IMR-90 (cell line): Measurements from ENCODE around the gene ALDOC. TPM values are rescaled to one million over a fixed set of nuclear protein-coding genes. Genes with fewer than 3 reads are reported as not detected.

ENCODE experiments used
- ATAC-seq: fragments of 200-7000 bp; cut with Tn5 transposase; 2 replicates; pipeline ENCODE4 v1.9.1; 2020; ENCODE audit warnings: low read depth, mild to moderate bottlenecking, moderate library complexity
- BruUV-seq: library from RNA; stranded (reverse); fragments of 400-500 nt; replicated peaks from 2 replicates; lab custom pipeline; 2021; lab: Mats Ljungman, UMichigan
- CTCF ChIA-PET: fragments of 300-600 bp; formaldehyde crosslinking; extraction: SDS; loops from one replicate; lab custom pipeline; 2021; ENCODE audit warnings: antibody characterized with exemption; lab: Yijun Ruan, JAX
- POLR2A ChIA-PET: fragments of 300-600 bp; sonication (Branson Sonifier 250); formaldehyde crosslinking; loops from one replicate; lab custom pipeline; 2022; ENCODE audit warnings: antibody characterized with exemption; ENCODE audit not compliant: unreplicated experiment; lab: Charles Lee
- DNase-seq: peaks from one replicate; pipeline ENCODE4 v3.0.0; 2013
- H2AFZ ChIP-seq: replicated peaks from 2 replicates; pipeline ENCODE3; 2013; ENCODE audit warnings: low read length, mild to moderate bottlenecking; ENCODE audit not compliant: poor library complexity
- H2AK5ac ChIP-seq: 2 replicates; pipeline ENCODE4 v1.6.1; 2013; ENCODE audit warnings: low read depth, low read length, inconsistent platforms
- H2AK9ac ChIP-seq: replicated peaks from 2 replicates; pipeline ENCODE3; 2013; ENCODE audit warnings: mild to moderate bottlenecking, low read depth, low read length, moderate library complexity; ENCODE audit not compliant: poor library complexity
- H2BK120ac ChIP-seq: 2 replicates; pipeline ENCODE4 v1.6.1; 2013; ENCODE audit warnings: low read depth, low read length, inconsistent platforms
- H2BK15ac ChIP-seq: 3 replicates; pipeline ENCODE4 v1.6.1; 2013; ENCODE audit warnings: low read depth, low read length, inconsistent platforms
- H2BK20ac ChIP-seq: 2 replicates; pipeline ENCODE4 v1.6.1; 2013; ENCODE audit warnings: low read depth, mild to moderate bottlenecking, inconsistent platforms, low read length, moderate library complexity
- H2BK5ac ChIP-seq: 2 replicates; pipeline ENCODE4 v1.6.1; 2013; ENCODE audit warnings: mild to moderate bottlenecking, low read depth, low read length, inconsistent platforms; ENCODE audit not compliant: poor library complexity, severe bottlenecking
- H3K14ac ChIP-seq: replicated peaks from 2 replicates; pipeline ENCODE4 v1.6.1; 2013; ENCODE audit warnings: low read depth, low read length, inconsistent platforms
- H3K18ac ChIP-seq: 2 replicates; pipeline ENCODE4 v1.6.1; 2013; ENCODE audit warnings: low read depth, low read length, control low read depth
- H3K23ac ChIP-seq: 2 replicates; pipeline ENCODE4 v1.6.1; 2013; ENCODE audit warnings: low read depth, low read length, inconsistent platforms
- H3K27ac ChIP-seq: 2 replicates; pipeline ENCODE4 v1.5.1; 2013; ENCODE audit warnings: mild to moderate bottlenecking, control low read depth, low read length; ENCODE audit not compliant: insufficient read depth
- H3K27me3 ChIP-seq: 2 replicates; pipeline ENCODE4 v1.6.1; 2013; ENCODE audit warnings: low read length; ENCODE audit not compliant: control insufficient read depth, insufficient read depth
- H3K36me3 ChIP-seq: 2 replicates; pipeline ENCODE4 v1.6.1; 2013; ENCODE audit warnings: low read length, mixed read lengths; ENCODE audit not compliant: control insufficient read depth, insufficient read depth
- H3K4ac ChIP-seq: 2 replicates; pipeline ENCODE4 v1.6.1; 2013; ENCODE audit warnings: low read depth, low read length, inconsistent platforms
- H3K4me1 ChIP-seq: 2 replicates; pipeline ENCODE4 v1.6.1; 2013; ENCODE audit warnings: low read length, mixed read lengths; ENCODE audit not compliant: control insufficient read depth, insufficient read depth
- H3K4me2 ChIP-seq: 2 replicates; pipeline ENCODE4 v1.6.1; 2013; ENCODE audit warnings: low read depth, mild to moderate bottlenecking, control low read depth, low read length, moderate library complexity
- H3K4me3 ChIP-seq: 2 replicates; pipeline ENCODE4 v1.5.1; 2013; ENCODE audit warnings: low read depth, mild to moderate bottlenecking, control low read depth, low read length, moderate library complexity; ENCODE audit not compliant: insufficient read depth
- H3K56ac ChIP-seq: 2 replicates; pipeline ENCODE4 v1.6.1; 2013; ENCODE audit warnings: low read length, inconsistent platforms; ENCODE audit not compliant: insufficient read depth; ENCODE audit errors: extremely low read depth
- H3K79me1 ChIP-seq, 2 experiments: 2 replicates each; pipeline ENCODE4 v1.6.1; 2013; ENCODE audit warnings: low read length in 2 of 2, inconsistent platforms in 1 of 2, low read depth in 1 of 2
- H3K9ac ChIP-seq: 2 replicates; pipeline ENCODE4 v1.6.1; 2013; ENCODE audit warnings: low read depth, low read length, control low read depth
- H3K9me1 ChIP-seq: 2 replicates; pipeline ENCODE4 v1.6.1; 2013; ENCODE audit warnings: low read length, inconsistent platforms; ENCODE audit not compliant: insufficient read depth
- H3K9me3 ChIP-seq: 2 replicates; pipeline ENCODE4 v1.6.1; 2013; ENCODE audit warnings: low read length; ENCODE audit not compliant: control insufficient read depth, insufficient read depth
- H4K20me1 ChIP-seq: 2 replicates; pipeline ENCODE4 v1.6.1; 2013; ENCODE audit warnings: low read length, inconsistent platforms; ENCODE audit not compliant: insufficient read depth
- H4K5ac ChIP-seq: 2 replicates; pipeline ENCODE4 v1.6.1; 2013; ENCODE audit warnings: mild to moderate bottlenecking, low read depth, low read length, control low read depth
- H4K8ac ChIP-seq, 2 experiments: 2 replicates each; pipeline ENCODE4 v1.6.1; 2013; ENCODE audit warnings: low read depth in 2 of 2, low read length in 2 of 2, control low read depth in 1 of 2, inconsistent platforms in 1 of 2
- H4K91ac ChIP-seq: 2 replicates; pipeline ENCODE4 v1.6.1; 2013; ENCODE audit warnings: low read depth, low read length, inconsistent platforms; ENCODE audit not compliant: insufficient read depth
- BHLHE40 ChIP-seq: fragments of 150-350 bp; IDR thresholded peaks from 2 replicates; pipeline ENCODE4 v1.6.1; 2016; ENCODE audit warnings: mild to moderate bottlenecking, low read depth, low read length
- CEBPB ChIP-seq: IDR thresholded peaks from 2 replicates; pipeline ENCODE4 v1.6.1; 2012; ENCODE audit warnings: low read depth, low read length, improper control_type of control experiment
- CHD1 ChIP-seq: IDR thresholded peaks from 2 replicates; pipeline ENCODE4 v1.6.1; 2012; ENCODE audit warnings: low read depth, low read length, improper control_type of control experiment
- CTCF ChIP-seq: conservative IDR thresholded peaks from 2 replicates; pipeline ENCODE4 v1.5.1; 2012; ENCODE audit warnings: mild to moderate bottlenecking, low read depth, low read length, improper control_type of control experiment
- FOS ChIP-seq: fragments of 150-350 bp; IDR thresholded peaks from 2 replicates; pipeline ENCODE4 v1.6.1; 2016; ENCODE audit warnings: low read depth, low read length
- MAFK ChIP-seq: IDR thresholded peaks from 2 replicates; pipeline ENCODE4 v1.6.1; 2012; ENCODE audit warnings: low read depth, low read length, improper control_type of control experiment
- MAZ ChIP-seq: IDR thresholded peaks from 2 replicates; pipeline ENCODE4 v1.6.1; 2012; ENCODE audit warnings: low read depth, mild to moderate bottlenecking, low read length, improper control_type of control experiment, moderate library complexity, borderline replicate concordance
- MXI1 ChIP-seq: IDR thresholded peaks from 2 replicates; pipeline ENCODE4 v1.6.1; 2012; ENCODE audit warnings: low read depth, mild to moderate bottlenecking, low read length, moderate library complexity, borderline replicate concordance
- NFE2L2 ChIP-seq: fragments of 150-350 bp; IDR thresholded peaks from 2 replicates; pipeline ENCODE4 v1.6.1; 2016; ENCODE audit warnings: low read depth, mild to moderate bottlenecking, low read length
- POLR2A ChIP-seq: IDR thresholded peaks from 2 replicates; pipeline ENCODE4 v1.6.1; 2012; ENCODE audit warnings: mild to moderate bottlenecking, low read depth, low read length
- RAD21 ChIP-seq: IDR thresholded peaks from 2 replicates; pipeline ENCODE4 v1.6.1; 2012; ENCODE audit warnings: low read length, improper control_type of control experiment
- RCOR1 ChIP-seq: IDR thresholded peaks from 2 replicates; pipeline ENCODE4 v1.6.1; 2012; ENCODE audit warnings: mild to moderate bottlenecking, low read length, improper control_type of control experiment; ENCODE audit not compliant: insufficient replicate concordance
- RFX5 ChIP-seq: IDR thresholded peaks from 2 replicates; pipeline ENCODE4 v1.8.0; 2012; ENCODE audit warnings: low read depth, mild to moderate bottlenecking, low read length, moderate library complexity
- SMC3 ChIP-seq: fragments of 150-350 bp; IDR thresholded peaks from 2 replicates; pipeline ENCODE4 v1.6.1; 2016; ENCODE audit warnings: low read depth, mild to moderate bottlenecking, antibody characterized with exemption, low read length, moderate library complexity
- USF2 ChIP-seq: fragments of 150-350 bp; IDR thresholded peaks from 2 replicates; pipeline ENCODE4 v1.6.1; 2017; ENCODE audit warnings: mild to moderate bottlenecking, antibody characterized with exemption, low read length, low read depth
- WGBS, 2 experiments: methylation state at CpG; one replicate each; pipeline versions ENCODE4 v1.1.5 to v1.1.7; 2013; ENCODE audit warnings: missing lambda C conversion rate in 2 of 2; ENCODE audit not compliant: insufficient read length in 1 of 2; ENCODE audit errors: extremely low coverage in 2 of 2; 5-methylcytosine and 5-hydroxymethylcytosine counted together
- dilution Hi-C: fragments of 300-500 bp; cut with HindIII; formaldehyde crosslinking; loops from one replicate; pipeline ENCODE4 v1.14.3; 2018; ENCODE audit warnings: low sequenced_read_pairs; ENCODE audit not compliant: unreplicated experiment
- in situ Hi-C: fragments of 300-500 bp; cut with MboI; formaldehyde crosslinking; loops from 3 replicates; pipeline ENCODE4 v1.14.3; 2019; ENCODE audit warnings: low sequenced_read_pairs, inconsistent platforms, mixed read lengths
- intact Hi-C: fragments of 100-400 bp; cut with micrococcal nuclease; formaldehyde crosslinking; loops from 2 replicates; pipeline ENCODE4 v1.10.0; 2022
- polyA plus RNA-seq, 3 experiments: library from polyadenylated mRNA; depleted of rRNA; stranded (reverse); fragments of >200 nt; gene quantifications; 2 replicates each; pipeline ENCODE4 v1.2.3, GENCODE V29; 2012; ENCODE audit warnings: low replicate concordance in 1 of 3
- total RNA-seq: library from RNA; depleted of rRNA; stranded (reverse); fragments of >200 nt; gene quantifications from 2 replicates; pipeline ENCODE4 v1.2.3, GENCODE V29; 2012
- TF ChIP-seq, protein P1 (sequence below): fragments of 150-350 bp; IDR thresholded peaks from 2 replicates; pipeline ENCODE4 v1.6.1; 2016; ENCODE audit warnings: low read depth, mild to moderate bottlenecking, low read length, moderate library complexity, borderline replicate concordance

ALDOC gene
- total and polyA plus RNA-seq, 2 of the 4 experiments (the other 2 are of a cell fraction) = 47.0 to 69.7 TPM

GRCh38 chr17:28616281-28616680 lies 39.6 kb upstream of the ALDOC start:
- H2AK9ac ChIP-seq = no peak overlapping the region
- ChIA-PET POLR2A (no interaction called here), CTCF (no interaction called here)
- no peak overlapping the region for H4K91ac ChIP-seq
- no peak overlapping the region for H2BK15ac ChIP-seq
- no peak overlapping the region for H3K9ac ChIP-seq
- no peaks in the 10 kb centered on the region; a peak in 1 of 4 replicates for H3K79me1 ChIP-seq
- TF ChIP-seq MAZ = no peak
- TF ChIP-seq MAFK = no peak
- no peak for TF ChIP-seq CTCF
- TF ChIP-seq NFE2L2 = no peak
- TF ChIP-seq CEBPB = no peak
- no peak for TF ChIP-seq CHD1
- no peak for TF ChIP-seq USF2
- TF ChIP-seq, protein P1, sequence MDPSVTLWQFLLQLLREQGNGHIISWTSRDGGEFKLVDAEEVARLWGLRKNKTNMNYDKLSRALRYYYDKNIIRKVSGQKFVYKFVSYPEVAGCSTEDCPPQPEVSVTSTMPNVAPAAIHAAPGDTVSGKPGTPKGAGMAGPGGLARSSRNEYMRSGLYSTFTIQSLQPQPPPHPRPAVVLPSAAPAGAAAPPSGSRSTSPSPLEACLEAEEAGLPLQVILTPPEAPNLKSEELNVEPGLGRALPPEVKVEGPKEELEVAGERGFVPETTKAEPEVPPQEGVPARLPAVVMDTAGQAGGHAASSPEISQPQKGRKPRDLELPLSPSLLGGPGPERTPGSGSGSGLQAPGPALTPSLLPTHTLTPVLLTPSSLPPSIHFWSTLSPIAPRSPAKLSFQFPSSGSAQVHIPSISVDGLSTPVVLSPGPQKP = no peak
- no peak for TF ChIP-seq RAD21
- TF ChIP-seq MXI1 = no peak
- TF ChIP-seq RCOR1 = no peak
- no peak for TF ChIP-seq RFX5
- TF ChIP-seq POLR2A = no peak
- no peak for TF ChIP-seq FOS
- no peak for TF ChIP-seq SMC3
- TF ChIP-seq BHLHE40 = no peak
- ATAC-seq (no peak), DNase-seq (no peak)
- H2AK5ac ChIP-seq = no peak overlapping the region
- H3K4me2 ChIP-seq = no peak overlapping the region
- no peak overlapping the region for H2BK120ac ChIP-seq
- no peaks in the 10 kb centered on the region for H3K9me1 ChIP-seq
- dilution Hi-C loops (no loop called here), intact Hi-C loops (no loop called here), in situ Hi-C loops (loop anchor here (10.0 kb wide), 1 partner anchor 121 kb away; no protein-coding TSS in a partner anchor)
- no peaks in the 10 kb centered on the region for H3K4me1 ChIP-seq
- no peak overlapping the region for H2BK5ac ChIP-seq
- no peak overlapping the region for H3K27ac ChIP-seq
- H3K36me3 ChIP-seq = peaks cover 60% of the 10 kb centered on the region
- H3K4ac ChIP-seq = no peak overlapping the region
- H3K56ac ChIP-seq = no peak overlapping the region
- H4K20me1 ChIP-seq = peaks cover 8% of the 10 kb centered on the region; the same call in 1 of the 2 replicates
- no peak overlapping the region for H4K8ac ChIP-seq
- no peak overlapping the region for H3K23ac ChIP-seq
- no peak overlapping the region for H4K5ac ChIP-seq
- no TSS peak for BruUV-seq
- no peak overlapping the region for H2BK20ac ChIP-seq
- H3K14ac ChIP-seq = no peak overlapping the region
- 92% methylated on average over 5 of the region's 7 CpGs; no CpG with 5 or more reads in 1 of the 2 experiments for WGBS, 2 experiments
- no peaks in the 10 kb centered on the region for H3K9me3 ChIP-seq
- no peak overlapping the region for H3K4me3 ChIP-seq
- no peaks in the 10 kb centered on the region for H3K27me3 ChIP-seq
- H3K18ac ChIP-seq = no peak overlapping the region
- H2AFZ ChIP-seq = no peak overlapping the region
